Activated CD4-positive, alpha-beta memory T cell treated with anti-CD3 and anti-CD28 coated beads, Interleukin-2, amount 10 ng/mL, durations not matched to agents 7 days and 5 days (primary cell): ENCODE measurements around the gene HOXA5. TPM values are rescaled to one million over a fixed set of nuclear protein-coding genes. Genes with fewer than 3 reads are reported as not detected.

Experiments used
- CTCF ChIA-PET: fragments of 350-600 bp; sonication (Branson Sonifier 250); formaldehyde crosslinking; loops from one replicate; lab custom pipeline; 2021; ENCODE audit warnings: antibody characterized with exemption, inconsistent platforms; lab: Charles Lee
- POLR2A ChIA-PET: fragments of 350-600 bp; sonication (Branson Sonifier 250); formaldehyde crosslinking; loops from one replicate; lab custom pipeline; 2021; ENCODE audit warnings: antibody characterized with exemption; lab: Charles Lee
- DNase-seq: peaks from one replicate; pipeline ENCODE4 v3.0.0-alpha.2; 2020
- H3K27ac Mint-ChIP-seq: one replicate; pipeline ENCODE4 v1.8.0; 2021; ENCODE audit warnings: mild to moderate bottlenecking, mixed read lengths
- H3K27me3 Mint-ChIP-seq: one replicate; pipeline ENCODE4 v1.8.0; 2021; ENCODE audit warnings: mixed read lengths
- H3K36me3 Mint-ChIP-seq: one replicate; pipeline ENCODE4 v1.8.0; 2021; ENCODE audit warnings: low read depth, mixed read lengths
- H3K4me1 Mint-ChIP-seq: one replicate; pipeline ENCODE4 v1.8.0; 2021; ENCODE audit warnings: mixed read lengths
- H3K4me3 Mint-ChIP-seq: one replicate; pipeline ENCODE4 v1.8.0; 2021; ENCODE audit warnings: mild to moderate bottlenecking, mixed read lengths
- H3K9me3 Mint-ChIP-seq: one replicate; pipeline ENCODE4 v1.8.0; 2021; ENCODE audit warnings: mixed read lengths
- total RNA-seq, 2 experiments: library from RNA; stranded (reverse); gene quantifications; one replicate each; pipeline ENCODE4 v1.2.3, GENCODE V29; 2021

The HOXA5 gene
- total RNA-seq, 2 experiments from 2014 or later: not detected

DNA sequence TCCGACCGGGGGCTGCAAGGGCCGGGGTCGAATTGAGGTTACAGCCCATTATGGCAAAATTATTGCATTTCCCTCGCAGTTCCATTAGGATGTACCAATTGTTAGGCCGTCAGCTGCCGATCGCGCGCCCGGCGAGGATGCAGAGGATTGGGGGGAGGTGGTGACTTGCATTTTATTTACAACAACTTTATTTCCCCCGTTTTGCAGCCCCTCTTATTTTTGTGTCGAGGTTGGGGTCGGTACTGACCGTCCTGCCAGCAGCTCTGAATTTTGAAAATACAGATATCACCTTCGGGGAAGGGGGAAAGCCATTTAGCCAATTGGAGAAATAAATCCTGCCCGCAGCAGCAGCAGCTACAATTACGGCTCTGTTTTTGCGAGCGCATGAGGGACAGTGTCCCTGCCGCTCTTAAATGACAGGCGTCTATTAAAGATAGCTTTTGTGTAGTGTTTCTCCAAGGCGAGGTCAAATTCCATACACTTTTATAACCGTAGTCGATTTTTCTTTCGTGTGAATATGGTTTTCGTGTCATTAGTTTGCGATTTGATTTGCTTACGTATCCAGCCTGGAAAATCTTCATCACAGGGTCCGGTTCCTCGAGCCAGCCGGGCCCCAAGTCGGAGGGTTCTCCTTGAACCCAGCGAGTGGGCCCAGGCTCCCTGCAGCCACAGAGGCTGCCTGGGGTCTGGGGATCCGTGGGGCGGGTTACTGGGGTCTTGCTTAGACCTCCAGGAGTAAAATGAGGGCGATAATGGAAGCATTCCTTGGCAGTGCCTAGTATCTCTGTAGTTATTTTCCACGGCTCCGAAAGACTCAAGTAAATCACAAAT lies 684 bp upstream of the HOXA5 start:
- POLR2A ChIA-PET: no interaction called here
- CTCF ChIA-PET: interaction anchor here (0.9 to 1.5 kb wide), 2 partner anchors 19 to 465 kb away, joined by 3 read pairs; no protein-coding TSS in a partner anchor
- H3K36me3 Mint-ChIP-seq: no peaks in the 10 kb centered on the region

DNA sequence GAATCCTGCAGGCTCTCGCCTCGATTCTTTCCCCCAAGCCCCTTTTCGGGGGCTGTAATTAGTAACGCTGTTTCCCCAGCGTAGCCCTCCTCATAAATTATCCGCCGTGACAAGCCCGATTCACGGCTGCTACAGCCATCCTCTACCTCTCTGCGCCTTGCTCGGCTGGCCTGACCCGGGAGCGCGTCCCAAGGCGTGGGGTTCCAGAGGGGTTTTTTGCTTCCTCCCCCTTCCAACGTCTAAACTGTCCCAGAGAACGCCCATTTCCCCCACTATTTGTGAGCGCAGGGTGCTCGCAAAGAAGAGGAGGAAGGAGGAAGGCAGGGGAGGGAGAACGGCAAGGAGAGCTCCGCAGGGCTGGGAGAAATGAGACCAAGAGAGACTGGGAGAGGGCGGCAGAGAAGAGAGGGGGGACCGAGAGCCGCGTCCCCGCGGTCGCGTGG lies 880 bp downstream of the HOXA5 start:
- H3K36me3 Mint-ChIP-seq: no peaks in the 10 kb centered on the region
- no peaks in the 10 kb centered on the region for H3K9me3 Mint-ChIP-seq
- no peaks in the 10 kb centered on the region for H3K4me1 Mint-ChIP-seq
- H3K27me3 Mint-ChIP-seq: peaks cover 25% of the 10 kb centered on the region
- H3K4me3 Mint-ChIP-seq: no peak overlapping the region
- CTCF ChIA-PET: interaction anchor here (2.0 kb wide), 1 partner anchor 8 kb away, joined by 7 read pairs; no protein-coding TSS in a partner anchor
- no peak for DNase-seq
- POLR2A ChIA-PET: no interaction called here
- no peak overlapping the region for H3K27ac Mint-ChIP-seq

More for the DNA sequence above, 684 bp upstream of the HOXA5 start:
- DNase-seq: no peak
- Mint-ChIP-seq H3K9me3 (no peaks in the 10 kb centered on the region), H3K4me3 (no peak overlapping the region), H3K27me3 (peaks cover 28% of the 10 kb centered on the region), H3K4me1 (peaks cover 2% of the 10 kb centered on the region), H3K27ac (no peak overlapping the region)

DNA sequence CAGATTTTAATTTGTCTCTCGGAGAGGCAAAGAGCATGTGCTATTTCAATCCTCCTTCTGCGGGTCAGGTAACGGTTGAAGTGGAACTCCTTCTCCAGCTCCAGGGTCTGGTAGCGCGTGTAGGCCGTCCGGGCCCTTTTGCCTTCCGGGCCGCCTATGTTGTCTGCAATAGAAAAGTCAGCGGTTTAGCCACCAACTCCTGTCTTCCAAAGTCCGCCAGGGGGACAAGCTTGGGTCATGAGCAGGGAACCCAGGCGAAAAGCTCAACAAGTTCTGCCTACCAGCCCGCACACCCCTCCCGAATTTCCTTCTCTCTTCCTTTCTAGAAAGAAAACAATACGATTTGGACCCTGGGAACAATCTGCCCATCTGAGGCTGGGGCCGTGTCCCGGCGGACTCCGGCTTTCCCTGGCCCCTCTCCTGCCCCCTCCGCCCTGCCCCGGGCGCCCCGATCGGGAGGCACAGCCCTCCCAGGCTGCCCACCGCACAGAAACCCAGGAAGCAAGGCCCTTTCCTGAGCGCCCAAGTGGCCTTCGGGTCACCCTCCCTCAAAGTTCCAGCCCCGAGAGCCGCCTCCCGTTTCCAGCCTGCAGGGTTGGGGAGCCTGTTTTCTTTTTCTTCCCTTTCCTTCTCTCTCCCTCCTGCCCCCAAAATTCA lies 1.4 kb downstream of the HOXA5 start:
- H3K27me3 Mint-ChIP-seq: peaks cover 25% of the 10 kb centered on the region
- no peak overlapping the region for H3K4me3 Mint-ChIP-seq
- POLR2A ChIA-PET: no interaction called here
- CTCF ChIA-PET: interaction anchor here (2.0 kb wide), 1 partner anchor 8 kb away, joined by 7 read pairs; no protein-coding TSS in a partner anchor
- DNase-seq: no peak
- no peaks in the 10 kb centered on the region for H3K9me3 Mint-ChIP-seq
- H3K4me1 Mint-ChIP-seq: no peaks in the 10 kb centered on the region
- no peak overlapping the region for H3K27ac Mint-ChIP-seq
- H3K36me3 Mint-ChIP-seq: no peaks in the 10 kb centered on the region

DNA sequence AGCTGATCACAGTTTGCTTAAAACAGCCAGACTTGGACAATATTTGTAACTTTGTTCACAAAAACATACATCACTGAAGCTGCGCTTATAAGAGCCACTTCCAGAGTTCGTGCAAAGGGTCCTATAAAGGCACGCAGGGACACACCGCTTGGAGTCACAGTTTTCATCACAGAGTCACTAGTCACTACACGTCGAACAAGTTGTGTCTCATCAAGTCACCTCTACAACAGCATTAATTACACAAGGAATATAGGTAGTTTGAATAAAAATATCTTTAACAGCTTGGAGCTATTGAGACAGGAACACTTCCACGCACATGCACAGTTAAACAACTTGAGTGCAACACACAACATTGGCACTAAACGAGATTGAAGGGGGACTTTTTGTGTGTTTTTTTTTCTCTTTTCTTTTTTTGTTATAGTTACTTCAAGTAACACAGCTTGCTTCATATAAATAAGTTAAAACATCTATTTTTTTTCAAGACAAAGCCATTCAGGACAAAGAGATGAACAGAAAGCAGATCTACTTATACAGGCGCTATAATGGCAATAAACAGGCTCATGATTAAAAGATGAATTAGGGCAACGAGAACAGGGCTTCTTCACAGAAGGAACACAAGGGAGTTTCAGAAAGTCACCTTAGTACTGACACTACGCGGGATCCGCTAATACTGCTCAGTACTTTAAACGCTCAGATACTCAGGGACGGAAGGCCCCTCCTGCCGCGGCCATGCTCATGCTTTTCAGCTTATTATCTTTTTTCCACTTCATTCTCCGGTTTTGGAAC lies 2.2 kb downstream of the HOXA5 start:
- Mint-ChIP-seq H3K27me3 (peaks cover 24% of the 10 kb centered on the region), H3K4me1 (no peaks in the 10 kb centered on the region), H3K27ac (no peak overlapping the region), H3K9me3 (no peaks in the 10 kb centered on the region), H3K4me3 (no peak overlapping the region), H3K36me3 (no peaks in the 10 kb centered on the region)
- DNase-seq: no peak
- POLR2A ChIA-PET: no interaction called here
- CTCF ChIA-PET: interaction anchor here (2.0 kb wide), 1 partner anchor 9 kb away, joined by 7 read pairs; no protein-coding TSS in a partner anchor

DNA sequence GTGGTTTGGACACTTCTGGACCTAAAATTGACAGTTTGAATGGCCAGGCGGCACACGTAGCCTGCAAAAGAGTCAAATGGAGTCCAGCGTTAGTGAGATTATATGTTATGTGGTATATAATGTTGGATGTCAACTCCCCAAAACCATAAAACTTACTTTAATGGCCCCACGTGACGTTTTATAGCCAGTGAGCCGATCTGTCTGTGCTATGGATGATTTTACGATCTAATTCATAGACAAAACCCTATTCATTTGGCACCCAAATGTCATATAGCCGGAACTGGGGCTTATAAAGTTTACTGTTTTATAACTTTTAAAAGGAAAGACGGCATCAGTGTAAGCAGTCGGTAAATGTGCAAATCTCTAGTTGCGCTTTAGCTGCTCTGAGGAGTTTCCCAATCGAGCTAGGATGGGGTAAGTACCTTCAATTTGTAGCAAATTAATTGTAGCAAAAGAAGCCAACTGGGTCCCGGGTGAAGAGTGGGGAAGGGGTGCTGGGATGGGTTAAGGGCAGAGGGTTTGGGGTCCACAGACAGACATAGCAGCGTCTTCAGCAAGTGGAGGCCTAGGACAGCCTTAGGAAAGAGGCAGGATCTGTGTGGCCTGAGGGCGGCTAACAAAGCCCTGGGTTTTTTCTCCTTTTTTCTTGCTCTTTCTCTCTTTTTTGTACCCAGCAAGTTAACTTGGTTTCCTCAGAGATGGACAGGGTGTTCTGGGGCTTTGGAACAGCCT lies 3.2 kb downstream of the HOXA5 start:
- Mint-ChIP-seq H3K36me3 (no peaks in the 10 kb centered on the region), H3K4me3 (no peak overlapping the region), H3K4me1 (peaks cover 4% of the 10 kb centered on the region), H3K27ac (no peak overlapping the region), H3K27me3 (peaks cover 30% of the 10 kb centered on the region), H3K9me3 (no peaks in the 10 kb centered on the region)
- CTCF ChIA-PET: interaction anchor here (2.0 kb wide), 1 partner anchor 10 kb away, joined by 7 read pairs; no protein-coding TSS in a partner anchor
- POLR2A ChIA-PET: no interaction called here
- DNase-seq: no peak

DNA sequence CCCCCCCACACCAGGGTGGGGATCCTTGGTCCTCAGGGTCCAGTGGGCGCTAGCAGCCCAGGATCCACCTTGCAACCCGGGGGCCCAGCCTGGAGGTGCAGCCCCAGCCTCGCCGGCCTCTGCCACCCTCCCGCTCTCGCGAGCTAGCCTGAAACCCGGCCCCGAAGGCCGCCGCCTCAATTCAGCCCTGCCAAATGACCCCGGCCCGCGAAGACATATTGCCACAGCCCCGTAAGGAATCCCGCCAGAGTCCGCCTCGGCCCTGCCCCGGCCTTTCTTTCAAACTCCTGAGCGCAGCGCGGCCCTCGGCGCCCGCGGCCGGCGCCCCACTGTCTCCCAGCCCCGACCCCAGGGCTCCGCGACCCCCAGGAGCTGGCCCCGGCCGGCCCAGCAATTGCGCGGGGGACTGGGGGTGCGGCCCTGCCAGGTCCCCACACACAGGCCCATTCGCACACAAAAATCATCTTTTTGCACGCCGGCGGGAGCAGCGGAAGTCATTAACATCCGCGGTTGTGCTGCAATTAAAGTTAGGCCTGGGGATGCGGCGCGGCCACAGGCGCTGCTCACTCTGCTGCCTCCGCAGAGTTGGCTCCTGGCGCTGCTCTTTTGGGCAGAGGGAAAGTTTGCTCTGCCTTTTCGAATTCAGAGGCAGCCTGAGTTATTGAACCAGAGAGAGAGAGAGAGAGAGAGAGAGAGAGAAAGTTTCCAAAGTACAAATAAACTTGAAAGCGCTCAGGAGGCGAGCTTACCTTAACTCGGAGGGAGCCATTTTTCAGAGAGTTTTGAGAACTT lies 4.0 kb downstream of the HOXA5 start:
- no peak overlapping the region for H3K27ac Mint-ChIP-seq
- peaks cover 12% of the 10 kb centered on the region for H3K4me1 Mint-ChIP-seq
- H3K4me3 Mint-ChIP-seq: no peak overlapping the region
- CTCF ChIA-PET: no interaction called here
- no peaks in the 10 kb centered on the region for H3K9me3 Mint-ChIP-seq
- H3K36me3 Mint-ChIP-seq: no peaks in the 10 kb centered on the region
- peaks cover 36% of the 10 kb centered on the region for H3K27me3 Mint-ChIP-seq
- DNase-seq: no peak
- POLR2A ChIA-PET: no interaction called here

DNA sequence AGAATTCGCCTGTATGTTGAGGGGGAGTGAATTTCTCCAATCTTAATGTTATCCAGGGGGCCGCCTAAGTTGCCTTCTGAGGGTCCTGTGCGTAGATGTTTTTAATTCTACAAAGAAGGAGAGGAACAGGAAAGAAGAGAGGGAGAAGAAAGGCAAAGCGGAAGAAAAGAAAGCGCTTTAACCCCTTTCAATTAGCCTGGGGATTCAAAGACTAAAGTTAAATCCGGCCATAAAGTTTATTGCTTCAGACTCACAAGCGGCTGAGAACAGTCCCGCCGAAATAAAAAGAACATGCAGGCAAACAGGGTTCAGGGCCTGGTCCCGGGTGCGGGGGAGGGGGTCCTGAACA lies 4.5 kb downstream of the HOXA5 start:
- DNase-seq: no peak
- no peak overlapping the region for H3K27ac Mint-ChIP-seq
- no peaks in the 10 kb centered on the region for H3K36me3 Mint-ChIP-seq
- peaks cover 18% of the 10 kb centered on the region for H3K4me1 Mint-ChIP-seq
- H3K4me3 Mint-ChIP-seq: no peak overlapping the region
- peaks cover 41% of the 10 kb centered on the region for H3K27me3 Mint-ChIP-seq
- no peaks in the 10 kb centered on the region for H3K9me3 Mint-ChIP-seq
- ChIA-PET POLR2A (no interaction called here), CTCF (no interaction called here)

DNA sequence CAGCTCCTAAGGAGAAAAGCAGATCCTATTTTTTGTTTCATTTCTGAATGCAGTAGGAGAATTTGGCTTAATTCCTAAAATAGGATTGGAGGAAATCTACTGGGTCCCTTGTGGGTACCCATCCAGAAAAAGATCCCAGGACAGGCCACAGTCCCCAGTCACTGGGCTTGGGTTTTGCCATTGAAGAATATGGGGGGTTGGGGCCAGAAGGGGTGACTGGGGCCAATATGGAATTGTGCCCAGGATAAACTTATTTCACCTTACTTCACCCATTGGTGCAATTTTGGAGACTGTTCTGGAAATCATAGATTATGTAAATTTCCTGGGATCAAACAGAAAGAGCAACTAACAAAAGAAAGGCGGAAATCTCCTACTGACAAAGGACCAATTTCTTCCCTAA lies 5.0 kb downstream of the HOXA5 start:
- peaks cover 44% of the 10 kb centered on the region for H3K27me3 Mint-ChIP-seq
- H3K27ac Mint-ChIP-seq: no peak overlapping the region
- H3K4me3 Mint-ChIP-seq: no peak overlapping the region

DNA sequence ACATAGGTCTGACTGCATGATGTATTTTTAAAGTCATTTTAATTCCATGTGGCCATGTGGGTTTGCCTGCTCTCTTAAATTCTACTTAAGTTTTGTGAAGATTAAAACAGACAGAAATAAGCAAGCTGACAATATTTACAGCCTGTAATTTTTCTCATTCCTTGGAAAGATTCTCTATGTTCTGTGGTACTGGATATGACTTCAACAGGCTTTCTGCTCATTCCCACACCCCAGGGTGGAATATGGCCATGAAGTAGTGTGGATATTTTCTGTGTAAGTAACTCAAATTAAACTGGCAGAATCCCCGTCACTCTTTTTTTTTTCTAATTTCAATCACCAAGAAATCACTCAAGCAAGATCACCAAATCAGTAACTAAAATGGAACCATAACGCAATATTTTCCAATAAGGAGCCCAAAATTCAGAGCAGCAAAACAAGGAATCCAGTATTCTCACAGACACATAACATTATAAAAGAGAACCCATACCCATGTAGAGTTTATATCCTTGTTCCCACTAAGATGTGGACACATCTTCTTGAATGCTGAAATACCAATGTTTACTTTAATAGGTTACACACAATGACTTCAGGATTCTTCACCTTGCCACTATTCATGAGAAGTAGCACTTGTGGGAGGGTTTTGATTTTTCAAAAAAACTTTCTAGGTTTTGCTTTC lies 5.7 kb downstream of the HOXA5 start:
- peaks cover 50% of the 10 kb centered on the region for H3K27me3 Mint-ChIP-seq
- H3K4me3 Mint-ChIP-seq: no peak overlapping the region
- no peak for DNase-seq
- H3K9me3 Mint-ChIP-seq: no peaks in the 10 kb centered on the region
- H3K27ac Mint-ChIP-seq: no peak overlapping the region
- ChIA-PET POLR2A (no interaction called here), CTCF (no interaction called here)
- no peaks in the 10 kb centered on the region for H3K36me3 Mint-ChIP-seq
- peaks cover 20% of the 10 kb centered on the region for H3K4me1 Mint-ChIP-seq

More for the DNA sequence above, 5.0 kb downstream of the HOXA5 start:
- ChIA-PET CTCF (no interaction called here), POLR2A (no interaction called here)
- H3K36me3 Mint-ChIP-seq: no peaks in the 10 kb centered on the region
- no peaks in the 10 kb centered on the region for H3K9me3 Mint-ChIP-seq
- DNase-seq: no peak
- peaks cover 20% of the 10 kb centered on the region for H3K4me1 Mint-ChIP-seq

DNA sequence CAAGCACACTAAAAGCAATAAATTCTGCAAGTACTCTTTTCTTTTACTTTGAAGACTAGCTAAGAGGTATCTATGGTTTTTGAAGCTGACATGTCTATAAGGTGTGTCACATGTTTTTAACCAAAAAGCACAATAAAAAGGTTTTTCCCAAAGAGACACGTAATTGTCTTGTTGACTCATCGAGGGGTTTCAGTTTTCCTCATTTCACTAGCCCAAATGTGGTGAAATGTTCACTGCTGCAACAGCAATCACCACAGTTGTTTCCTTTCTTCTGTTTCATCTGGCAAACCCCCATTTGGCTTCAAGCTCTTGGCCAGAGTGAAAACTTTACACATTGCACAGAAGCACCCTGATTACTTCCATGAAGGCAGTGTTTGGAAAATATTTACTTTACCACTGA lies 9.1 kb downstream of the HOXA5 start:
- no peak for DNase-seq
- no peak overlapping the region for H3K27ac Mint-ChIP-seq
- CTCF ChIA-PET: no interaction called here

DNA sequence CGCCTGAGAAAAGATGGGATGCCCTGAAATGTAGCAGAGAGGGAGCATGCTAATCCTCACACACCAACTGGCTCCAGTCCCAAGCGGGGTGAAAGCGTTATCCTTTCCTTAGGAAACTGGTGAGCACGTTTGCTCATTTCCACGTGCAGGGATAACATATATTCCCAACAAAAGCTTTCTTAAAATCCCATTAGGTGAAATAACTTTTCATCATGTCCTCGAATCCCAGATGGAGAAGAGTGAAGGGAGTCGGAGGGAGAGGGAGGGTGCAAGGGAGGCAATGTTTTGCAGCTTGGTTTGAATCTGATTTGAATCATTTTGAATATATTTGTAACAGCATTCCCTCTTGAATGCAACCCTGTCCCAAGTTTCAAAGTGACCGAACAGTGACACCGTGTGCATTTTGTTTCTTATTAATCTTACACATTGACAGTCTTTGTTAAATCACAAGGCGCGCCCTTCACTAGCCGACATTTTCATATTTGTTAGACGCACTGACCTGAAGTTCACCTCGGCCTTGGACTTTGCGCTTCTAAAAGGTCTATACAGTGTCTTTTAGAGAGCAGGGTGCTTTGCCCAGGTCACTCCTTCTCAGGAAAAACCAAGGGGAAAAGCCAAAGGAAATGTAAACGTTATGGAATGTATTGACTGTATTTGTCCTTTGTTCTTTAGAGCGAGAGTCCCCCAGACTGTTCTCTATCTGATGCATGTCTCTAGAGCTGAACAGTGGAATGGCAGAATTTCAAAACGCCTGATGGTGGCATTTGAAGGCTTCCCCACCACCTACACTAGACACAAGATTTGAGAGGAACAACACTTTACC lies 9.9 kb downstream of the HOXA5 start:
- no peak overlapping the region for H3K27ac Mint-ChIP-seq
- ChIA-PET CTCF (no interaction called here), POLR2A (no interaction called here)
- H3K9me3 Mint-ChIP-seq: no peaks in the 10 kb centered on the region
- H3K27me3 Mint-ChIP-seq: peaks cover 62% of the 10 kb centered on the region
- no peaks in the 10 kb centered on the region for H3K36me3 Mint-ChIP-seq
- H3K4me3 Mint-ChIP-seq: no peak overlapping the region
- no peak for DNase-seq
- peaks cover 20% of the 10 kb centered on the region for H3K4me1 Mint-ChIP-seq

More for the DNA sequence above, 9.1 kb downstream of the HOXA5 start:
- Mint-ChIP-seq H3K9me3 (no peaks in the 10 kb centered on the region), H3K4me3 (no peak overlapping the region), H3K36me3 (no peaks in the 10 kb centered on the region), H3K27me3 (peaks cover 60% of the 10 kb centered on the region), H3K4me1 (peaks cover 20% of the 10 kb centered on the region)
- POLR2A ChIA-PET: interaction anchor here (0.7 kb wide), 1 partner anchor 104 kb away, joined by 3 read pairs; no protein-coding TSS in a partner anchor
